Endothelial cell of umbilical vein (primary cell): ENCODE measurements around the gene NELFCD. TPM values are rescaled to one million over a fixed set of nuclear protein-coding genes. Genes with fewer than 3 reads are reported as not detected.

Experiments used
- BruUV-seq: library from RNA; stranded (reverse); fragments of 400-500 nt; replicated peaks from 2 replicates; lab custom pipeline; 2021; lab: Mats Ljungman, UMichigan
- CTCF ChIA-PET: fragments of 300-600, 350-600 bp; sonication (Branson Sonifier 250); formaldehyde crosslinking; loops from one replicate; lab custom pipeline; 2021; ENCODE audit warnings: antibody characterized with exemption, inconsistent platforms; lab: Charles Lee
- POLR2A ChIA-PET: fragments of 300-600, 350-600 bp; sonication (Branson Sonifier 250); formaldehyde crosslinking; loops from one replicate; lab custom pipeline; 2021; ENCODE audit warnings: antibody characterized with exemption, inconsistent platforms; lab: Charles Lee
- DNase-seq: peaks from one replicate; pipeline ENCODE4 v3.0.0-alpha.2; 2011; ENCODE audit warnings: low read depth, low spot score
- FAIRE-seq: peaks from 2 replicates; lab custom pipeline; 2011; peaks lifted over from hg19 to GRCh38; lab: Jason Lieb, UNC
- H2AFZ ChIP-seq: 2 replicates; pipeline ENCODE4 v1.6.0; 2012; ENCODE audit warnings: low read depth, low read length, control low read depth, inconsistent platforms
- H3K27ac ChIP-seq: 2 replicates; pipeline ENCODE4 v1.5.1; 2011; ENCODE audit warnings: low read depth, mild to moderate bottlenecking, control low read depth, low read length, moderate library complexity; ENCODE audit not compliant: insufficient read depth
- H3K27me3 ChIP-seq, 2 experiments: 2 replicates each; pipeline versions ENCODE4 v1.6.0 to v1.6.1; 2011; ENCODE audit warnings: low read length in 2 of 2, mixed read lengths in 1 of 2; ENCODE audit not compliant: control insufficient read depth in 2 of 2, insufficient read depth in 2 of 2
- H3K36me3 ChIP-seq, 2 experiments: 2 replicates in 1 of 2; 3 replicates in 1 of 2; pipeline ENCODE4 v1.5.1; 2011; ENCODE audit warnings: low read length in 2 of 2, mild to moderate bottlenecking in 1 of 2, moderate library complexity in 1 of 2; ENCODE audit not compliant: control insufficient read depth in 2 of 2, insufficient read depth in 2 of 2; ENCODE audit errors: extremely low read depth in 1 of 2
- H3K4me1 ChIP-seq: 3 replicates; pipeline ENCODE4 v1.5.1; 2011; ENCODE audit warnings: mild to moderate bottlenecking, low read length; ENCODE audit not compliant: control insufficient read depth, insufficient read depth; ENCODE audit errors: extremely low read depth
- H3K4me2 ChIP-seq: 2 replicates; pipeline ENCODE4 v1.6.1; 2011; ENCODE audit warnings: low read length, control low read depth, mixed read lengths; ENCODE audit not compliant: insufficient read depth
- H3K4me3 ChIP-seq, 3 experiments: fragments of 200-600 bp in 1 of 3; sonication (generic), shearing (Covaris generic) in 1 of 3; replicated peaks in 1 of 3; 2 replicates each; pipeline ENCODE4 v1.5.1; 2011 to 2016; ENCODE audit warnings: control low read depth in 3 of 3, low read length in 3 of 3, mild to moderate bottlenecking in 2 of 3, inconsistent platforms in 1 of 3, low read depth in 1 of 3, moderate library complexity in 1 of 3; ENCODE audit not compliant: insufficient read depth in 1 of 3
- H3K79me2 ChIP-seq: 2 replicates; pipeline ENCODE4 v1.6.0; 2012; ENCODE audit warnings: low read length, inconsistent platforms; ENCODE audit not compliant: control insufficient read depth, insufficient read depth
- H3K9ac ChIP-seq: replicated peaks from 2 replicates; pipeline ENCODE3; 2011; ENCODE audit warnings: low read length, control low read depth; ENCODE audit not compliant: insufficient read depth; ENCODE audit errors: extremely low read depth
- H3K9me1 ChIP-seq: replicated peaks from 3 replicates; pipeline ENCODE4 v1.6.0; 2011; ENCODE audit warnings: mild to moderate bottlenecking, low read length; ENCODE audit not compliant: control insufficient read depth, insufficient read depth; ENCODE audit errors: extremely low read depth
- H3K9me3 ChIP-seq: replicated peaks from 2 replicates; pipeline ENCODE4 v1.5.1; 2012; ENCODE audit warnings: low read length, inconsistent platforms; ENCODE audit not compliant: control insufficient read depth, insufficient read depth
- H4K20me1 ChIP-seq: replicated peaks from 2 replicates; pipeline ENCODE3; 2011; ENCODE audit warnings: mild to moderate bottlenecking, low read length; ENCODE audit not compliant: control insufficient read depth, insufficient read depth; ENCODE audit errors: extremely low read depth
- EZH2 ChIP-seq: IDR thresholded peaks from 2 replicates; pipeline ENCODE4 v1.6.1; 2012; ENCODE audit warnings: borderline replicate concordance, low read depth, mild to moderate bottlenecking, moderate library complexity, low read length, inconsistent platforms; ENCODE audit not compliant: severe bottlenecking
- FOS ChIP-seq: IDR thresholded peaks from 2 replicates; pipeline ENCODE4 v1.6.1; 2011; ENCODE audit warnings: mild to moderate bottlenecking, low read length, moderate library complexity, borderline replicate concordance; ENCODE audit not compliant: insufficient read depth
- GATA2 ChIP-seq: IDR thresholded peaks from 2 replicates; pipeline ENCODE4 v1.7.0; 2011; ENCODE audit warnings: low read depth, mild to moderate bottlenecking, moderate library complexity, mixed read lengths, low read length; ENCODE audit not compliant: insufficient read length, insufficient read depth
- JUN ChIP-seq: IDR thresholded peaks from 2 replicates; pipeline ENCODE4 v1.6.1; 2011; ENCODE audit warnings: borderline replicate concordance, low read depth; ENCODE audit not compliant: insufficient read length, insufficient read depth
- MYC ChIP-seq: IDR thresholded peaks from one replicate; pipeline ENCODE4 v1.6.1; 2011; ENCODE audit warnings: mild to moderate bottlenecking, low read depth, low read length
- POLR2A ChIP-seq: IDR thresholded peaks from 2 replicates; pipeline ENCODE4 v1.6.1; 2012; ENCODE audit warnings: low read depth, mild to moderate bottlenecking, control low read depth, low read length
- POLR2AphosphoS5 ChIP-seq: IDR thresholded peaks from 2 replicates; pipeline ENCODE4 v1.6.1; 2012; ENCODE audit warnings: low read depth, mild to moderate bottlenecking, control low read depth, low read length, moderate library complexity; ENCODE audit not compliant: insufficient read depth
- dilution Hi-C: fragments of 300-500 bp; cut with MboI; formaldehyde crosslinking; loops from one replicate; pipeline ENCODE4 v1.15.0; 2019; ENCODE audit warnings: low sequenced_read_pairs; ENCODE audit not compliant: extremely low pct_ligation_motif_present
- intact Hi-C: fragments of 100-400 bp; cut with micrococcal nuclease; formaldehyde crosslinking; loops from one replicate; pipeline ENCODE4 v1.10.0; 2022
- polyA plus RNA-seq, 4 experiments: library from polyadenylated mRNA; depleted of rRNA in 3 of 4; stranded (reverse) in 3 of 4; unstranded in 1 of 4; fragments of >200 nt; gene quantifications; 2 replicates each; pipeline versions ENCODE4 v1.2.1 to v1.2.3, GENCODE V29; 2011 to 2012; ENCODE audit warnings: missing spikeins in 1 of 4
- total RNA-seq: library from RNA; stranded (reverse); gene quantifications from 2 replicates; pipeline ENCODE4 v1.2.3, GENCODE V29; 2021
- TF ChIP-seq, protein P1 (sequence below), 2 donors: IDR thresholded peaks; 1 replicate in 1 of 2; 2 replicates in 1 of 2; pipeline ENCODE4 v1.5.1; 2011; ENCODE audit warnings: low read length in 2 of 2, mild to moderate bottlenecking in 2 of 2, moderate library complexity in 2 of 2, control low read depth in 1 of 2, inconsistent platforms in 1 of 2, low read depth in 1 of 2; ENCODE audit not compliant: insufficient read depth in 1 of 2; ENCODE audit errors: extremely low read depth in 1 of 2
- TF ChIP-seq, protein P2 (sequence below): IDR thresholded peaks from 2 replicates; pipeline ENCODE4 v1.6.1; 2011; ENCODE audit not compliant: insufficient read depth, insufficient read length

The NELFCD gene
- total and polyA plus RNA-seq, 2 donors (not counting 3 experiments of a cell fraction or from before 2014, with no cell fraction given), result 90.1 to 92.5 TPM

DNA sequence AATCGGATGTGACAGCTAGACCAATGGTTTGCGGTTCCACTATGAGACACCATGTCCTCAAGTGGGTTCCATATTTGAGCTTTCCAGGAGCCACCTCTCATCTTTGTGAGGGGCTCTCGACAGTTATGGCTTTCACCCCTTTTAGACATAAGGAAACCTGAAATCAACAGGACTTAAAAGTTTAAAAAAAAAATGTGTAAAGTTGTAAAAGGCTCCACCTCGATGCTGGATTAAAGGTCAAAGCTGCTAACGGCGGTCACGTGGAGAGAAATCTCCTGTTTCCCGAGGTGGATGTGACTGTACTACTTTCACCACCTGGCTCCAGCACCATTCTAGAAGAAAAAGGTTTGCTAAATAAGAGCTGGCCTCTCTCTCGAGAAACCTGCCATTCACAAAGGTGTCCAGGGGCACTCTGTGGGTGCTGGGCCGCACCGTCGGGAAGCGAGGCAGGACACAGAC lies 50.5 kb downstream of the NELFCD start:
- Histone ChIP-seq H3K4me1 (peaks cover 43% of the 10 kb centered on the region), H3K27ac (peak overlapping the region; percentile 82), H3K9me3 (no peaks in the 10 kb centered on the region), H3K79me2 (peaks cover 55% of the 10 kb centered on the region), H2AFZ (peak overlapping the region; percentile 47), H3K9me1 (no peaks in the 10 kb centered on the region), H4K20me1 (no peaks in the 10 kb centered on the region), H3K36me3 (peaks cover 10 to 25% of the 10 kb centered on the region in 2 experiments), H3K4me2 (peak overlapping the region; percentile 94), H3K9ac (peak overlapping the region; percentile 59), H3K27me3 (no peaks in the 10 kb centered on the region), H3K4me3 (peak overlapping the region; percentile 48 to 76 (median 69))
- dilution Hi-C loops, result no loop called here
- peak; percentile 11 for DNase-seq
- TF ChIP-seq, protein P1, sequence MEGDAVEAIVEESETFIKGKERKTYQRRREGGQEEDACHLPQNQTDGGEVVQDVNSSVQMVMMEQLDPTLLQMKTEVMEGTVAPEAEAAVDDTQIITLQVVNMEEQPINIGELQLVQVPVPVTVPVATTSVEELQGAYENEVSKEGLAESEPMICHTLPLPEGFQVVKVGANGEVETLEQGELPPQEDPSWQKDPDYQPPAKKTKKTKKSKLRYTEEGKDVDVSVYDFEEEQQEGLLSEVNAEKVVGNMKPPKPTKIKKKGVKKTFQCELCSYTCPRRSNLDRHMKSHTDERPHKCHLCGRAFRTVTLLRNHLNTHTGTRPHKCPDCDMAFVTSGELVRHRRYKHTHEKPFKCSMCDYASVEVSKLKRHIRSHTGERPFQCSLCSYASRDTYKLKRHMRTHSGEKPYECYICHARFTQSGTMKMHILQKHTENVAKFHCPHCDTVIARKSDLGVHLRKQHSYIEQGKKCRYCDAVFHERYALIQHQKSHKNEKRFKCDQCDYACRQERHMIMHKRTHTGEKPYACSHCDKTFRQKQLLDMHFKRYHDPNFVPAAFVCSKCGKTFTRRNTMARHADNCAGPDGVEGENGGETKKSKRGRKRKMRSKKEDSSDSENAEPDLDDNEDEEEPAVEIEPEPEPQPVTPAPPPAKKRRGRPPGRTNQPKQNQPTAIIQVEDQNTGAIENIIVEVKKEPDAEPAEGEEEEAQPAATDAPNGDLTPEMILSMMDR (IDR thresholded peaks at IDR 0.05; ENCODE audit: extremely low read depth in 1 of 2, insufficient read depth in 1 of 2, low read depth in 1 of 2, low read length in 2 of 2), result no peak
- TF ChIP-seq POLR2A, result no peak
- TF ChIP-seq, protein P2, sequence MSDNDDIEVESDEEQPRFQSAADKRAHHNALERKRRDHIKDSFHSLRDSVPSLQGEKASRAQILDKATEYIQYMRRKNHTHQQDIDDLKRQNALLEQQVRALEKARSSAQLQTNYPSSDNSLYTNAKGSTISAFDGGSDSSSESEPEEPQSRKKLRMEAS, result no peak
- no peak for TF ChIP-seq EZH2
- no peak for TF ChIP-seq MYC
- no peak for TF ChIP-seq POLR2AphosphoS5
- no peak for TF ChIP-seq JUN
- no peak for TF ChIP-seq FOS
- TF ChIP-seq GATA2, result no peak
- BruUV-seq, result no TSS peak
- ChIA-PET CTCF (interaction anchor here (1.0 to 2.0 kb wide), 11 partner anchors 8 to 190 kb away, joined by 3 to 10 read pairs (median 6); no protein-coding TSS in a partner anchor), POLR2A (interaction anchor here (1.2 to 1.5 kb wide), 5 partner anchors 11 to 140 kb away, joined by 3 to 13 read pairs (median 5); partner anchors contain the start of gene PRELID3B)
- intact Hi-C loops, result loop anchor here (1.0 to 5.0 kb wide), 7 partner anchors 11 to 140 kb away; partner anchors contain the start of genes NELFCD and PRELID3B
- no peak for FAIRE-seq
